DMS153 treated with DMSO at 0.1 percent for 48 hours (cell line): Measurements from ENCODE around the gene SLBP.
"Not testable (repeated sequence)": the region's sequence is repeated elsewhere in the genome, so short reads cannot be mapped to it uniquely, and the experiment has no call there.

ENCODE experiments used
- DNase-seq: peaks from one replicate; lab custom pipeline; 2025; ENCODE audit not compliant: unreplicated experiment; lab: John Stamatoyannopoulos, UW

The SLBP gene

GRCh38 chr4:1713003-1713851, 1.1 kb upstream of the SLBP start:
- DNase-seq, result no peak

GRCh38 chr4:1711571-1712215, 426 bp downstream of the SLBP start:
- no peak for DNase-seq

GRCh38 chr4:1711055-1711570, 1.0 kb downstream of the SLBP start:
- DNase-seq, result no peak

- no peak for DNase-seq
Observed at GRCh38 chr4:1708581-1708980, 3.5 kb downstream of the SLBP start.

- DNase-seq, result no peak
Observed at GRCh38 chr4:1706358-1706757, 5.8 kb downstream of the SLBP start.

GRCh38 chr4:1705732-1706131, 6.4 kb downstream of the SLBP start:
- DNase-seq, result no peak

- DNase-seq, result no peak
Observed at GRCh38 chr4:1703867-1704266, 8.3 kb downstream of the SLBP start.

GRCh38 chr4:1701671-1702070, 10.4 kb downstream of the SLBP start:
- not testable (repeated sequence) for DNase-seq

GRCh38 chr4:1695913-1696312, 16.2 kb downstream of the SLBP start:
- DNase-seq, result no peak

GRCh38 chr4:1693131-1693896, 18.8 kb downstream of the SLBP start:
- DNase-seq, result no peak

- DNase-seq, result no peak
Observed at GRCh38 chr4:1691737-1692373, 20.3 kb downstream of the SLBP start.

GRCh38 chr4:1690698-1691097, 21.4 kb downstream of the SLBP start:
- no peak for DNase-seq

- DNase-seq, result no peak
Observed at GRCh38 chr4:1686440-1687036, 25.6 kb downstream of the SLBP start.

- DNase-seq, result no peak
Observed at GRCh38 chr4:1685235-1686150, 26.6 kb downstream of the SLBP start.

GRCh38 chr4:1684506-1685234, 27.4 kb downstream of the SLBP start:
- DNase-seq, result no peak

GRCh38 chr4:1683736-1684505, 28.2 kb downstream of the SLBP start, which contains the start of gene FAM53A:
TSS of gene FAM53A (minus strand) at chr4:1684313. CDS start at chr4:1668741, 15,572 bp downstream.
- DNase-seq, result no peak

GRCh38 chr4:1683261-1683735, 28.8 kb downstream of the SLBP start:
- DNase-seq, result no peak

GRCh38 chr4:1682860-1683259, 29.3 kb downstream of the SLBP start:
- DNase-seq, result no peak
